ENCODE measurements around the gene SGCE.

DNA sequence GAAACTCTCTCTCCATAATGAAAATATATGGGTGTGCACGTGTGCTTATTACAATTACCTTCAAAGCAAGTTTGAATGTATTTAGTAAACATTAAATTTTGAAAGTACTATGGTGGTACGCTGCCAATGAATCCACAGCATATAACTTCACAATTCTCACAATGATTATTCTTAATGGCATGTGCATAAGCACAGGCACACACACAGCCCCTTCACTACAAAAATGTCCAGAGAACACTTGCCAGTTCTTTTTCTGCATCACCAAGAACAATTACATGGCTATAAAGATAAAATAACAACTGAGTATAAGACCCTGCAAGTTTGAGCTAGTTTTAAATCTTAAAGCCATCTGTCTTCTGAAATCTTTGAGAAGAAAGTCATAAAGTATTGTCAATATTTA lies 22.2 kb downstream of the SGCE start:
- no peak for TF ChIP-seq POLR2AphosphoS2 (IDR thresholded peaks at IDR 0.05; ENCODE audit: low read length)
- TF ChIP-seq SAP30 (IDR thresholded peaks at IDR 0.05; ENCODE audit: borderline replicate concordance, insufficient read depth, low read depth, low read length, poor library complexity, severe bottlenecking) = no peak
- no peak for TF ChIP-seq POLR2AphosphoS5 (IDR thresholded peaks at IDR 0.05; ENCODE audit: control insufficient read depth, insufficient read depth, low read depth, low read length)
- no peak for TF ChIP-seq FOXK1 (CRISPR knock-in tag; IDR thresholded peaks at IDR 0.05; ENCODE audit: borderline replicate concordance)
- no peak for TF ChIP-seq MTA1 (IDR thresholded peaks at IDR 0.05; ENCODE audit: borderline replicate concordance)
